ENCODE measurements around the gene SGCD. TPM values are rescaled to one million over a fixed set of nuclear protein-coding genes. Genes with fewer than 3 reads are reported as not detected.

SGCD gene
- polyA plus RNA-seq, 1 of the 3 experiments (the other 2 are of a cell fraction): 0.87 TPM

GRCh38 chr5:156420665-156421064, 93.7 kb downstream of the SGCD start:
- POLR2A ChIA-PET: no interaction called here
- no peak for DNase-seq
- WGBS (ENCODE audit: low lambda C conversion rate): 28% methylated on average over 1 of the region's 1 CpG

GRCh38 chr5:156421798-156422197, 94.8 kb downstream of the SGCD start:
- Histone ChIP-seq H3K27me3 (ENCODE audit: insufficient read depth) (no peaks in the 10 kb centered on the region), H3F3A (replicated peaks; ENCODE audit: insufficient read depth) (no peaks in the 10 kb centered on the region), H3K4me2 (no peak overlapping the region), H4K20me1 (ENCODE audit: insufficient read depth) (no peaks in the 10 kb centered on the region), H3K4me1 (ENCODE audit: control insufficient read depth in 1 of 2, insufficient read depth in 2 of 2, low read depth in 1 of 2, low read length in 1 of 2) (peaks cover 0 to 2% of the 10 kb centered on the region in 2 experiments; a peak in 1 of 4 replicates), H3K36me3 (replicated peaks in 1 of 2; ENCODE audit: control insufficient read depth in 1 of 2, insufficient read depth in 2 of 2, low read length in 1 of 2) (no peaks in the 10 kb centered on the region), H3K27ac (ENCODE audit: low read depth in 2 of 2, low read length in 1 of 2) (no peak overlapping the region), H3K9me3 (no peaks in the 10 kb centered on the region), H3K9ac (no peak overlapping the region), H3K79me2 (ENCODE audit: insufficient read depth) (no peaks in the 10 kb centered on the region), H2AFZ (ENCODE audit: low read depth) (no peak overlapping the region), H3K4me3 (ENCODE audit: low read depth in 2 of 2, low read length in 1 of 2) (no peak overlapping the region), H3K9me2 (no peaks in the 10 kb centered on the region)
- peak; percentile 17 for DNase-seq
- CTCF ChIA-PET: interaction anchor here (0.8 kb wide), 1 partner anchor 27 kb away, joined by 3 read pairs; no protein-coding TSS in a partner anchor
- TF ChIP-seq GATA2 (CRISPR knock-in tag; IDR thresholded peaks at IDR 0.05): peak; percentile 59
- TF ChIP-seq USF2 (IDR thresholded peaks at IDR 0.05; ENCODE audit: borderline replicate concordance, low read depth, low read length): no peak
- no peak for TF ChIP-seq ZBTB33 (IDR thresholded peaks at IDR 0.05; ENCODE audit: borderline replicate concordance, low read depth)
- POLR2A ChIA-PET: no interaction called here
- WGBS (ENCODE audit: low lambda C conversion rate): 66% methylated on average over 4 of the region's 4 CpGs

More at GRCh38 chr5:156420665-156421064, 93.7 kb downstream of the SGCD start:
- Histone ChIP-seq H3K4me2 (no peak overlapping the region), H4K20me1 (ENCODE audit: insufficient read depth) (no peaks in the 10 kb centered on the region), H3K9ac (no peak overlapping the region), H3K9me2 (no peaks in the 10 kb centered on the region), H3K27me3 (ENCODE audit: insufficient read depth) (no peaks in the 10 kb centered on the region), H3K27ac (ENCODE audit: low read depth in 2 of 2, low read length in 1 of 2) (no peak overlapping the region), H3K9me3 (no peaks in the 10 kb centered on the region), H3K4me1 (ENCODE audit: control insufficient read depth in 1 of 2, insufficient read depth in 2 of 2, low read depth in 1 of 2, low read length in 1 of 2) (peaks cover 0 to 2% of the 10 kb centered on the region in 2 experiments; a peak in 1 of 4 replicates), H3K79me2 (ENCODE audit: insufficient read depth) (no peaks in the 10 kb centered on the region), H3F3A (replicated peaks; ENCODE audit: insufficient read depth) (no peaks in the 10 kb centered on the region), H2AFZ (ENCODE audit: low read depth) (no peak overlapping the region), H3K4me3 (ENCODE audit: low read depth in 2 of 2, low read length in 1 of 2) (no peak overlapping the region), H3K36me3 (replicated peaks in 1 of 2; ENCODE audit: control insufficient read depth in 1 of 2, insufficient read depth in 2 of 2, low read length in 1 of 2) (no peaks in the 10 kb centered on the region)
- TF ChIP-seq RCOR1 (IDR thresholded peaks at IDR 0.05; ENCODE audit: low read length): no peak
- no peak for TF ChIP-seq SIN3A (IDR thresholded peaks at IDR 0.05; ENCODE audit: borderline replicate concordance, low read depth, low read length)
- no peak for TF ChIP-seq TCF12 (IDR thresholded peaks at IDR 0.05)
- no peak for TF ChIP-seq IRF3 (IDR thresholded peaks at IDR 0.05; ENCODE audit: low read depth, low read length)
- no peak for TF ChIP-seq REST (IDR thresholded peaks at IDR 0.05; ENCODE audit: low read depth, low read length)
- no peak for TF ChIP-seq RAD21 (IDR thresholded peaks at IDR 0.05; ENCODE audit: low read length)
- CTCF ChIA-PET: interaction anchor here (1.5 kb wide), 1 partner anchor 14 kb away, joined by 3 read pairs; no protein-coding TSS in a partner anchor

Data from SK-N-SH (cell line).